Measurements from ENCODE around the gene MYO6.

GRCh38 chr6:75766387-75766786 is 17.3 kb downstream of the MYO6 start:
- no peak for TF ChIP-seq ZBTB49 (tag by site-specific recombination; IDR thresholded peaks at IDR 0.05; ENCODE audit: low read depth)
- TF ChIP-seq, protein P1, sequence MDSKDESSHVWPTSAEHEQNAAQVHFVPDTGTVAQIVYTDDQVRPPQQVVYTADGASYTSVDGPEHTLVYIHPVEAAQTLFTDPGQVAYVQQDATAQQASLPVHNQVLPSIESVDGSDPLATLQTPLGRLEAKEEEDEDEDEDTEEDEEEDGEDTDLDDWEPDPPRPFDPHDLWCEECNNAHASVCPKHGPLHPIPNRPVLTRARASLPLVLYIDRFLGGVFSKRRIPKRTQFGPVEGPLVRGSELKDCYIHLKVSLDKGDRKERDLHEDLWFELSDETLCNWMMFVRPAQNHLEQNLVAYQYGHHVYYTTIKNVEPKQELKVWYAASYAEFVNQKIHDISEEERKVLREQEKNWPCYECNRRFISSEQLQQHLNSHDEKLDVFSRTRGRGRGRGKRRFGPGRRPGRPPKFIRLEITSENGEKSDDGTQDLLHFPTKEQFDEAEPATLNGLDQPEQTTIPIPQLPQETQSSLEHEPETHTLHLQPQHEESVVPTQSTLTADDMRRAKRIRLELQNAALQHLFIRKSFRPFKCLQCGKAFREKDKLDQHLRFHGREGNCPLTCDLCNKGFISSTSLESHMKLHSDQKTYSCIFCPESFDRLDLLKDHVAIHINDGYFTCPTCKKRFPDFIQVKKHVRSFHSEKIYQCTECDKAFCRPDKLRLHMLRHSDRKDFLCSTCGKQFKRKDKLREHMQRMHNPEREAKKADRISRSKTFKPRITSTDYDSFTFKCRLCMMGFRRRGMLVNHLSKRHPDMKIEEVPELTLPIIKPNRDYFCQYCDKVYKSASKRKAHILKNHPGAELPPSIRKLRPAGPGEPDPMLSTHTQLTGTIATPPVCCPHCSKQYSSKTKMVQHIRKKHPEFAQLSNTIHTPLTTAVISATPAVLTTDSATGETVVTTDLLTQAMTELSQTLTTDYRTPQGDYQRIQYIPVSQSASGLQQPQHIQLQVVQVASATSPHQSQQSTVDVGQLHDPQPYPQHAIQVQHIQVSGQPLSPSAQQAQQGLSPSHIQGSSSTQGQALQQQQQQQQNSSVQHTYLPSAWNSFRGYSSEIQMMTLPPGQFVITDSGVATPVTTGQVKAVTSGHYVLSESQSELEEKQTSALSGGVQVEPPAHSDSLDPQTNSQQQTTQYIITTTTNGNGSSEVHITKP (tag by site-specific recombination; IDR thresholded peaks at IDR 0.05) = no peak
- TF ChIP-seq ZNF112 (tag by site-specific recombination; IDR thresholded peaks at IDR 0.05) = no peak
- TF ChIP-seq ZNF398 (tag by site-specific recombination; IDR thresholded peaks at IDR 0.05) = no peak
- TF ChIP-seq CTCF (tag by site-specific recombination; IDR thresholded peaks at IDR 0.05) = no peak
- TF ChIP-seq, protein P2, sequence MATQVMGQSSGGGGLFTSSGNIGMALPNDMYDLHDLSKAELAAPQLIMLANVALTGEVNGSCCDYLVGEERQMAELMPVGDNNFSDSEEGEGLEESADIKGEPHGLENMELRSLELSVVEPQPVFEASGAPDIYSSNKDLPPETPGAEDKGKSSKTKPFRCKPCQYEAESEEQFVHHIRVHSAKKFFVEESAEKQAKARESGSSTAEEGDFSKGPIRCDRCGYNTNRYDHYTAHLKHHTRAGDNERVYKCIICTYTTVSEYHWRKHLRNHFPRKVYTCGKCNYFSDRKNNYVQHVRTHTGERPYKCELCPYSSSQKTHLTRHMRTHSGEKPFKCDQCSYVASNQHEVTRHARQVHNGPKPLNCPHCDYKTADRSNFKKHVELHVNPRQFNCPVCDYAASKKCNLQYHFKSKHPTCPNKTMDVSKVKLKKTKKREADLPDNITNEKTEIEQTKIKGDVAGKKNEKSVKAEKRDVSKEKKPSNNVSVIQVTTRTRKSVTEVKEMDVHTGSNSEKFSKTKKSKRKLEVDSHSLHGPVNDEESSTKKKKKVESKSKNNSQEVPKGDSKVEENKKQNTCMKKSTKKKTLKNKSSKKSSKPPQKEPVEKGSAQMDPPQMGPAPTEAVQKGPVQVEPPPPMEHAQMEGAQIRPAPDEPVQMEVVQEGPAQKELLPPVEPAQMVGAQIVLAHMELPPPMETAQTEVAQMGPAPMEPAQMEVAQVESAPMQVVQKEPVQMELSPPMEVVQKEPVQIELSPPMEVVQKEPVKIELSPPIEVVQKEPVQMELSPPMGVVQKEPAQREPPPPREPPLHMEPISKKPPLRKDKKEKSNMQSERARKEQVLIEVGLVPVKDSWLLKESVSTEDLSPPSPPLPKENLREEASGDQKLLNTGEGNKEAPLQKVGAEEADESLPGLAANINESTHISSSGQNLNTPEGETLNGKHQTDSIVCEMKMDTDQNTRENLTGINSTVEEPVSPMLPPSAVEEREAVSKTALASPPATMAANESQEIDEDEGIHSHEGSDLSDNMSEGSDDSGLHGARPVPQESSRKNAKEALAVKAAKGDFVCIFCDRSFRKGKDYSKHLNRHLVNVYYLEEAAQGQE (tag by site-specific recombination; IDR thresholded peaks at IDR 0.05) = no peak
